Heart left ventricle (tissue), 16 donors: ENCODE measurements around the gene IGLON5. TPM values are rescaled to one million over a fixed set of nuclear protein-coding genes. Genes with fewer than 3 reads are reported as not detected.
A peak's percentile ranks its signal among the peaks of the same experiment; 100 is the strongest.

Experiments
- ATAC-seq, 4 donors: fragments of 200-7000 bp; cut with Tn5 transposase; one replicate each; pipeline ENCODE4 v1.9.1; 2020 to 2022; ENCODE audit warnings: moderate library complexity in 4 of 4, mild to moderate bottlenecking in 3 of 4, moderate number of reproducible peaks in 1 of 4
- DNase-seq, 5 donors: peaks; one replicate each; pipeline ENCODE4 v3.0.0-alpha.2; 2020
- H3K27ac ChIP-seq, 12 donors: fragments of 200-600 bp; sonication (generic) in 4 of 12; one replicate each; pipeline versions ENCODE4 v1.5.0 to v1.8.0; 2016 to 2022; ENCODE audit warnings: mild to moderate bottlenecking in 2 of 12
- H3K27me3 ChIP-seq, 9 donors: fragments of 200-600 bp; sonication (generic) in 2 of 9; one replicate each; pipeline versions ENCODE4 v1.5.1 to v1.8.0; 2016 to 2022; ENCODE audit warnings: mild to moderate bottlenecking in 3 of 9
- H3K36me3 ChIP-seq, 9 donors: fragments of 200-600 bp; sonication (generic) in 2 of 9; one replicate each; pipeline versions ENCODE4 v1.5.0 to v1.8.0; 2018 to 2022; ENCODE audit warnings: mild to moderate bottlenecking in 2 of 9
- H3K4me1 ChIP-seq, 12 donors: fragments of 200-600 bp; sonication (generic) in 4 of 12; one replicate each; pipeline versions ENCODE4 v1.5.0 to v1.8.0; 2016 to 2022; ENCODE audit warnings: mild to moderate bottlenecking in 3 of 12
- H3K4me3 ChIP-seq, 12 donors: fragments of 200-600 bp; sonication (generic) in 4 of 12; one replicate each; pipeline versions ENCODE4 v1.5.0 to v1.8.0; 2017 to 2022; ENCODE audit warnings: mild to moderate bottlenecking in 9 of 12, moderate library complexity in 4 of 12
- H3K9me3 ChIP-seq, 12 donors: fragments of 200-600 bp; sonication (generic) in 4 of 12; one replicate each; pipeline versions ENCODE4 v1.5.0 to v1.8.0; 2016 to 2022; ENCODE audit warnings: mild to moderate bottlenecking in 1 of 12
- POLR2A ChIP-seq, 2 donors: fragments of 450-650 bp; IDR thresholded peaks; one replicate each; pipeline ENCODE4 v1.6.1; 2017; ENCODE audit warnings: antibody characterized with exemption in 2 of 2, mild to moderate bottlenecking in 2 of 2, moderate library complexity in 2 of 2
- WGBS, 4 donors: extraction: QIAGEN DNeasy Blood & Tissue Kit in 2 of 4; methylation state at CpG; one replicate each; pipeline versions ENCODE4 v1.1.5 to v1.1.7; 2013 to 2018; 5-methylcytosine and 5-hydroxymethylcytosine counted together
- intact Hi-C, 10 donors: fragments of 100-400 bp; cut with DNase I; formaldehyde crosslinking; loops; one replicate each; pipeline versions ENCODE4 v1.11.1 to v1.14.2; 2022
- polyA plus RNA-seq, 2 donors: library from polyadenylated mRNA; stranded (reverse); fragments of 200-250 nt; gene quantifications; one replicate each; pipeline ENCODE4 v1.2.3, GENCODE V29; 2013
- total RNA-seq, 9 donors: library from RNA; depleted of rRNA in 2 of 9; stranded (reverse); fragments of >200 nt in 2 of 9; fragmentation: NEBNext Ultra II Directional in 3 of 9; extraction: Animal tissue kit (Norgen Biotek cat#: 25700) in 3 of 9; gene quantifications; one replicate each; pipeline versions ENCODE4 v1.1.0 to v1.2.4, GENCODE V29; 2016 to 2023
- TF ChIP-seq, protein P1 (sequence below), 12 donors: fragments of 200-600 bp; sonication (generic) in 4 of 12; IDR thresholded peaks; one replicate each; pipeline versions ENCODE4 v1.5.0 to v1.8.0; 2018 to 2022; ENCODE audit warnings: antibody characterized with exemption in 12 of 12, mild to moderate bottlenecking in 5 of 12
- donor health status: ischemic (EF 13 %, LVEDD 7.1; RV severe dilation, severe dysfunction).
- donor health status: healthy with polysubstance abuse.
- donor health status: DM: no; HTN: yes; CAD: no.
- donor health status: DM: no; HTN: no; CAD: no.
- donor health status: ischemic (EF 25% LVEDD 6.9; RV normal size, moderate dysfunction).
- donor health status: ischemic (EF 25% LVEDD 5.7; RV mildly dilated, moderate dysfunction).
- donor health status: healthy.
- donor health status: DM: yes; HTN: yes; CAD: no.
- donor health status: ischemic (EF 35%, LVEDD 5.7; RV mildly dilated, moderate dysfunction).
- donor health status: nonischemic (EF 11% LVEDD 7.7; RV severe dilation, severe dysfunction).
- donor health status: DM: yes; HTN: yes; CAD: no.
- donor health status: PGD.
- donor health status: ischemic (EF 29% LVEDD 5.4; RV normal size, mild dysfunction).
- donor health status: nonischemic (EF 23%, LVEDD 6.1; RV moderate dilation, normal function).

IGLON5 gene
- total and polyA plus RNA-seq, 11 donors = 0.09 to 0.10 TPM; not detected in 9

DNA sequence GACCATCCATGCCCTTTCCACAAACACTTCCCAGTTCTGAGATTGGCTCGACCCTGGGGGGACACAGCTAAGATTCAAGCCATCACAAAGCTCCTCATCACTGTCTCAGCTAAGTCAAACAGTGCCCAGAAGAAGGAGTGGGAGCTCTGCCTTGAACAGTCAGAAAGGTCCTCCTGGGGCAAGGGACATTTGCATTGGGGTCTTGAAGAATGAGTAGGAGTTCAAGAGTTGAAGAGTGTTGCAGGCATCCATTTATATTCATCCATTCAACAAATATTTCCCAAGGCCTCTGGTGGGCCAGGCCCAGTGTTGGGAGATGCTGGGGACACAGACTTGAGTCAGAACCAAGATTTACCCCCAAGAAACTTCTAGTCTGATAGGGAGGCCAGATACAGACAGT, 6.5 kb downstream of the IGLON5 start:
- no peak overlapping the region for H3K4me3 ChIP-seq
- intact Hi-C loops = no loop called here
- peaks cover 0 to 7% (median 0%) of the 10 kb centered on the region in 12 donors for H3K9me3 ChIP-seq
- DNase-seq (no peak), ATAC-seq (no peak)
- no peaks in the 10 kb centered on the region for H3K36me3 ChIP-seq
- 53 to 100% (median 62%) methylated on average over 1 of the region's 1 CpG for WGBS, 4 donors
- H3K4me1 ChIP-seq = no peaks in the 10 kb centered on the region
- peaks cover 0 to 50% (median 3%) of the 10 kb centered on the region in 9 donors for H3K27me3 ChIP-seq
- TF ChIP-seq POLR2A (IDR thresholded peaks at IDR 0.05) = no peak
- TF ChIP-seq, protein P1, sequence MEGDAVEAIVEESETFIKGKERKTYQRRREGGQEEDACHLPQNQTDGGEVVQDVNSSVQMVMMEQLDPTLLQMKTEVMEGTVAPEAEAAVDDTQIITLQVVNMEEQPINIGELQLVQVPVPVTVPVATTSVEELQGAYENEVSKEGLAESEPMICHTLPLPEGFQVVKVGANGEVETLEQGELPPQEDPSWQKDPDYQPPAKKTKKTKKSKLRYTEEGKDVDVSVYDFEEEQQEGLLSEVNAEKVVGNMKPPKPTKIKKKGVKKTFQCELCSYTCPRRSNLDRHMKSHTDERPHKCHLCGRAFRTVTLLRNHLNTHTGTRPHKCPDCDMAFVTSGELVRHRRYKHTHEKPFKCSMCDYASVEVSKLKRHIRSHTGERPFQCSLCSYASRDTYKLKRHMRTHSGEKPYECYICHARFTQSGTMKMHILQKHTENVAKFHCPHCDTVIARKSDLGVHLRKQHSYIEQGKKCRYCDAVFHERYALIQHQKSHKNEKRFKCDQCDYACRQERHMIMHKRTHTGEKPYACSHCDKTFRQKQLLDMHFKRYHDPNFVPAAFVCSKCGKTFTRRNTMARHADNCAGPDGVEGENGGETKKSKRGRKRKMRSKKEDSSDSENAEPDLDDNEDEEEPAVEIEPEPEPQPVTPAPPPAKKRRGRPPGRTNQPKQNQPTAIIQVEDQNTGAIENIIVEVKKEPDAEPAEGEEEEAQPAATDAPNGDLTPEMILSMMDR (IDR thresholded peaks at IDR 0.05) = no peak
- no peak overlapping the region for H3K27ac ChIP-seq

DNA sequence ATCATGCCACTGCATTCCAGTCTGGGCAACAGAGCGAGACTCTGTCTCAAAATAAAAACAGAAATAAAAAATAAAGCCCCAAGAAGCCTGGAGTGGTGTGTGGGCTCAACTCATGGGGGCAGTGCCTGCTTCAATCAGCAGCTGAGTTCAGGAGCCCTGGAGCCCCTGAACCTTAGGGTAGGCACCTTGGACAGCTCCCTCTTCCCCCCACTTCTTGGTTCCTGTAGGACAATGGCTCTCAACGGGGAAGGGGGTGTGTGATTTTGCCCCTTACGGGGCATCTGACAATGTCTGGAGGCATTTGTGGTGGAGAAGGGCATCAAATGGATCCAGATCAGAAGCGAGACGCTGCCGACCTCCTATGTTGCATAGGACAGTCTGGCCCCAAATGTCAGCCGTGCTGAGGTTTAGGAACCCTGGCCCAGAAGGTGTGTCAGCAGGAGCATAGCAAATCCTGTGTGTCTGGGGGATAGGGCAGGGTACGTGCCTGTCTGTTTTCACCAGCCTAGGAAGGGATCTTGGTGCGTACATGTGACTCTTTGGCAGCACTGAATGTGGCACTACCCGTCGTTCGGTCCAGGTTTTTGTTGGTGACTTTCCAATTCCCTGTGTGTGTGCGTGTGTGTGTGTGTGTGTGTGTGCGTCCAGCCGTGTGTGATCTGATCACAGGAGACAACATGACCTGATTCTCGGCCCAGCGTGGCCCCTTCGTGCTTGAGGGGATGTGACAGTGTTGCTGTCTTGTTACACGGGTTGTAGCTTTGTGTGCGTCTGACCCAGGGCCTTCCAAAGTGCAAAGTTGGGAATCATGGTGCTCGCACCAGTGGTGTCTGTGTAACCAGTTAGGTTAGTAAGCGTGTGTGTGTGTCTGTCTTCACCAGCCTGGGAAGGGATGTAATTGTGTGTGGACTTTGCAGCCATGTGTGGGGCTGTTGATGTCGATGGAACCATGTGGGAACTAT, 7.5 kb downstream of the IGLON5 start:
- intact Hi-C loops = no loop called here
- Histone ChIP-seq H3K36me3 (no peaks in the 10 kb centered on the region), H3K27ac (no peak overlapping the region), H3K9me3 (peaks cover 0 to 7% (median 0%) of the 10 kb centered on the region in 12 donors), H3K4me1 (no peaks in the 10 kb centered on the region), H3K4me3 (no peak overlapping the region), H3K27me3 (peaks cover 0 to 48% (median 2%) of the 10 kb centered on the region in 9 donors)
- 71 to 80% (median 72%) methylated on average over 23 of the region's 23 CpGs for WGBS, 4 donors
- ATAC-seq (no peak), DNase-seq (no peak)
- TF ChIP-seq, protein P1 (IDR thresholded peaks at IDR 0.05) = no peak
- TF ChIP-seq POLR2A (IDR thresholded peaks at IDR 0.05) = no peak

DNA sequence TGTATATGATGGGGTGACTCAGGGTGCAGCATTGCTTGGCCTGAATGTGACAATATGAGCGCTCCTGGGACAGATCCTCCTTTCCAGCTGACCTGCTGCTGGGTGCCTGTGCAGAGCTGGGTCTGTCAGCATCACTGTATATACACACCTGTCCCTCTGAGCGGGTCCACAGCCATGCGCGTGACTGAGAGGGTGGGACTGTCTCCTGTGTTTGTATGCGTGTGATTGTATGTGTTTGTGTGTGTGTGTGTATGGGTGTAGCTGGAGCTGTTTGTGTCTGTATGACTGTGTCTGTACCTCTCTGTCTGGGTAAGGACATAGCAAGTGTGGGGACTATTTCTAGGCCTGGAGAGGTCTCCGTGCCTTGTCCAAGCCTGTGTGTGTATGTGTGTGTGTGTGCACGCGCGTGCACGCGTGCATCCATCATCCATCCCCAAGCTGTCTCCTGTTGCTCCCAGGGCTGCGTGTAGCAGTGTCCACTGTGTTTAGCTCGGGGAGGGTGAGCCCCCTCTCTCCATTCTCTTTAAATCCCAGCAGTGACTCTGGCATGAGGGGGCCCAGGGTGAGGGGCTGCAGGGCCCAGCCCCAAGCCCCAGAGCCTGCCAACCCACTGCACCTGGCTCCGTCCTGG, 8.3 kb downstream of the IGLON5 start:
- H3K4me1 ChIP-seq = no peaks in the 10 kb centered on the region
- H3K9me3 ChIP-seq = peaks cover 0 to 5% (median 0%) of the 10 kb centered on the region in 12 donors
- no peak for TF ChIP-seq POLR2A (IDR thresholded peaks at IDR 0.05)
- TF ChIP-seq, protein P1 (IDR thresholded peaks at IDR 0.05) = no peak
- DNase-seq (no peak), ATAC-seq (peak in 1 of 4 donors; percentile 6)
- intact Hi-C loops = no loop called here
- no peak overlapping the region for H3K27ac ChIP-seq
- H3K36me3 ChIP-seq = no peaks in the 10 kb centered on the region
- no peak overlapping the region for H3K4me3 ChIP-seq
- 66 to 82% (median 78%) methylated on average over 11 to 14 of the region's 14 CpGs for WGBS, 4 donors
- H3K27me3 ChIP-seq = peaks cover 0 to 48% (median 3%) of the 10 kb centered on the region in 9 donors

DNA sequence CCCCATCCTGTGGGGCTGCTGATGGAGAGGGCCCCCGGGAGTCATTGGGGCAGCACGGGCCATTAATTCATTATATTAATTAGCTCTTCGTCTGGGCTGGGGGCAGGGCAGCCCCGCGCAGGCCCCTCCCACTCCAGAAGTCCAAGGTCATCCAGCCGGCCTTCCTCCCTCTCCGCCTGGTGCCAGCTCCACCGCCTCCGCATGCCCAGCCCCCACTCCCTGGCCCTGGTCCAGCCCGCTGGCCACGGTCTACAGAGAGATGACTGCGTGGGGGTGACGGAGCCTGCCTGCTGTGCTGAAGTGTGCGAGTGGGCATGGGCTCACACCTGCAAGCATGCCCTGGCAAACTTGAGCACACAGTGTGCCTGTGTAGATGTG, 8.8 kb downstream of the IGLON5 start:
- Histone ChIP-seq H3K4me3 (no peak overlapping the region), H3K36me3 (no peaks in the 10 kb centered on the region)

More for the DNA sequence above, 8.8 kb downstream of the IGLON5 start:
- H3K27ac ChIP-seq = no peak overlapping the region
- no peaks in the 10 kb centered on the region for H3K9me3 ChIP-seq
- H3K4me1 ChIP-seq = no peaks in the 10 kb centered on the region
- TF ChIP-seq POLR2A (IDR thresholded peaks at IDR 0.05) = no peak
- TF ChIP-seq, protein P1 (IDR thresholded peaks at IDR 0.05) = no peak
- intact Hi-C loops = no loop called here
- 19 to 32% (median 24%) methylated on average over 10 to 14 of the region's 14 CpGs for WGBS, 4 donors
- H3K27me3 ChIP-seq = peaks cover 0 to 43% (median 3%) of the 10 kb centered on the region in 9 donors
- no peak for DNase-seq
- no peak for ATAC-seq
